Endodermal cell (in vitro differentiated cells): Measurements from ENCODE around the gene DDX27. TPM values are rescaled to one million over a fixed set of nuclear protein-coding genes. Genes with fewer than 3 reads are reported as not detected.
"Not testable (repeated sequence)": the region's sequence is repeated elsewhere in the genome, so short reads cannot be mapped to it uniquely, and the experiment has no call there.

Experiments
- DNase-seq: peaks from one replicate; pipeline ENCODE4 v3.0.0-alpha.2; 2017
- H3K27ac ChIP-seq: 2 replicates; pipeline ENCODE4 v1.5.1; 2013; ENCODE audit warnings: mild to moderate bottlenecking, low read depth, low read length, moderate library complexity
- H3K27me3 ChIP-seq: 2 replicates; pipeline ENCODE4 v1.6.1; 2013; ENCODE audit warnings: mild to moderate bottlenecking, low read length, moderate library complexity; ENCODE audit not compliant: insufficient read depth, control insufficient read depth, poor library complexity, severe bottlenecking
- H3K36me3 ChIP-seq: 2 replicates; pipeline ENCODE4 v1.7.0; 2013; ENCODE audit warnings: mild to moderate bottlenecking, low read length, moderate library complexity; ENCODE audit not compliant: control insufficient read depth, insufficient read depth
- H3K4me1 ChIP-seq: one replicate; pipeline ENCODE4 v1.7.0; 2013; ENCODE audit warnings: low read length; ENCODE audit not compliant: control insufficient read depth, insufficient read depth
- H3K4me3 ChIP-seq: 2 replicates; pipeline ENCODE4 v1.5.1; 2013; ENCODE audit warnings: mild to moderate bottlenecking, low read length, moderate library complexity
- H3K9ac ChIP-seq: 2 replicates; pipeline ENCODE4 v1.6.1; 2013; ENCODE audit warnings: mild to moderate bottlenecking, low read length, moderate library complexity; ENCODE audit not compliant: poor library complexity, severe bottlenecking; ENCODE audit errors: extremely low read depth
- H3K9me3 ChIP-seq: 2 replicates; pipeline ENCODE4 v1.6.1; 2013; ENCODE audit warnings: mild to moderate bottlenecking, low read length, moderate library complexity; ENCODE audit not compliant: control insufficient read depth
- H3K27ac Mint-ChIP-seq: 2 replicates; pipeline ENCODE4 v1.8.0; 2020; ENCODE audit warnings: mixed read lengths
- H3K27me3 Mint-ChIP-seq: 2 replicates; pipeline ENCODE4 v1.8.0; 2021; ENCODE audit warnings: mild to moderate bottlenecking, mixed read lengths; ENCODE audit not compliant: insufficient read depth
- H3K36me3 Mint-ChIP-seq: 2 replicates; pipeline ENCODE4 v1.8.0; 2020; ENCODE audit warnings: low read depth, mixed read lengths
- H3K4me1 Mint-ChIP-seq: 2 replicates; pipeline ENCODE4 v1.8.0; 2020; ENCODE audit warnings: mixed read lengths
- H3K4me3 Mint-ChIP-seq: 2 replicates; pipeline ENCODE4 v1.8.0; 2020; ENCODE audit warnings: mild to moderate bottlenecking, moderate library complexity, mixed read lengths
- H3K9me3 Mint-ChIP-seq: 2 replicates; pipeline ENCODE4 v1.8.0; 2020; ENCODE audit warnings: mild to moderate bottlenecking, mixed read lengths
- CTCF ChIP-seq: fragments of 200-600 bp; sonication (generic); conservative IDR thresholded peaks from 2 replicates; pipeline ENCODE4 v1.5.0; 2021; ENCODE audit warnings: antibody characterized with exemption, mild to moderate bottlenecking
- WGBS, 2 experiments: methylation state at CpG; one replicate each; pipeline versions ENCODE4 v1.1.5 to v1.1.7; 2013; ENCODE audit warnings: missing lambda C conversion rate in 2 of 2, mixed read lengths in 1 of 2; ENCODE audit not compliant: insufficient coverage in 1 of 2, insufficient read length in 1 of 2; 5-methylcytosine and 5-hydroxymethylcytosine counted together
- total RNA-seq, 2 donors: library from RNA; stranded (reverse); fragmentation: NEBNext Ultra II Directional in 1 of 2; extraction: Animal tissue kit (Norgen Biotek cat#: 25700) in 1 of 2; gene quantifications; 2 replicates in 1 of 2; 3 replicates in 1 of 2; pipeline ENCODE4 v1.2.1, GENCODE V29; 2021

Gene DDX27
- total RNA-seq, 2 donors from 2014 or later, result 40.4 to 45.2 TPM

DNA sequence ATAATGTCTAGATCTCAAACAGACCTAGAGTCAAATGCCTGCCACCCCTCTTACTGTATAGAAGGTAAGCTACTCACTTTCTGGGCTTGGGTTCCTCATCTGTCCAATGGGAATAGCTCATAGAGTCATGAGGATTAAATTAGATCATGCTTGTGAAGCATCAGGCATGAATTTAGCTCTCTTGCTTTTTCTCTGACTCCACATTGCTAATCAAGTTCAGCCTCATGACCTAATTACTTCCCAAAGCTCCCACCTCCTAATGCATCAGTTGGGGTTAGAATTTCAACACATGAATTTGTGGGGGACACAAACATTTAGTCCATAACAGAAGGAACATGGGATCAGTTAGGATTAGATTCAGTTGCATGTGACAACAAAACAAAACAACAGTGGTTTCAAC lies 4.6 kb upstream of the DDX27 start:
- Histone ChIP-seq H3K27ac (no peak overlapping the region), H3K27me3 (no peaks in the 10 kb centered on the region), H3K4me1 (no peaks in the 10 kb centered on the region), H3K36me3 (no peaks in the 10 kb centered on the region), H3K9me3 (peaks cover 7% of the 10 kb centered on the region), H3K9ac (no peak overlapping the region), H3K4me3 (no peak overlapping the region)
- H3K36me3 Mint-ChIP-seq, result peaks cover 2% of the 10 kb centered on the region
- peaks cover 6% of the 10 kb centered on the region for H3K4me1 Mint-ChIP-seq
- no peak overlapping the region for H3K27ac Mint-ChIP-seq
- no peak overlapping the region for H3K4me3 Mint-ChIP-seq
- TF ChIP-seq CTCF, result no peak
- no peak for DNase-seq
- H3K27me3 Mint-ChIP-seq, result peaks cover 7% of the 10 kb centered on the region
- H3K9me3 Mint-ChIP-seq, result peaks cover 8% of the 10 kb centered on the region

DNA sequence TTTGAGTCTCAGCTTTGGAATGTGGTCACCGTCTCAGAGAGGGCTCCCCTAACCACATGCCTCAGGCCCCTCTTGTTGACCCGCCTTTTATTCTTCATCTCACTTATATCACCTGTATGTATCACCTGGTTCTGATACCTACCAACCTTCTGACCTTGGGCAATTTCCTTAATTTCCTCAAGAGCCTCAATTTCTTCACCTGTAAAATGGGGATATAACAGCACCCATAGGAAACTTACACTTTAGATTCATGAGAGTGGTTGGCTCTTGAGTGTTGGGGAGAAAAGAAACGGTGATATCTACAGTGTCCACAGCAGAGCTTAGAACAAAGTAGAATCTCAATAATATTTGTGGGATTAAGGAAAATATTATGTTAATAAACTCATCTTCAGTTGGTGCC lies 4.0 kb upstream of the DDX27 start:
- Mint-ChIP-seq H3K4me1 (peaks cover 10% of the 10 kb centered on the region), H3K4me3 (no peak overlapping the region), H3K36me3 (peaks cover 2% of the 10 kb centered on the region), H3K27ac (no peak overlapping the region), H3K9me3 (peaks cover 5% of the 10 kb centered on the region), H3K27me3 (peaks cover 7% of the 10 kb centered on the region)
- TF ChIP-seq CTCF, result no peak
- no peak overlapping the region for H3K27ac ChIP-seq
- no peak overlapping the region for H3K9ac ChIP-seq
- 87 to 100% methylated on average over 3 of the region's 3 CpGs for WGBS, 2 experiments
- no peaks in the 10 kb centered on the region for H3K27me3 ChIP-seq
- H3K9me3 ChIP-seq, result peaks cover 4% of the 10 kb centered on the region
- no peaks in the 10 kb centered on the region for H3K4me1 ChIP-seq
- no peak for DNase-seq
- no peak overlapping the region for H3K4me3 ChIP-seq
- H3K36me3 ChIP-seq, result no peaks in the 10 kb centered on the region

GRCh38 chr20:49216991-49217578 lies 2.1 kb upstream of the DDX27 start:
- peaks cover 2% of the 10 kb centered on the region for H3K9me3 Mint-ChIP-seq
- no peaks in the 10 kb centered on the region for H3K9me3 ChIP-seq
- peak; percentile 93 for TF ChIP-seq CTCF
- peaks cover 10% of the 10 kb centered on the region for H3K36me3 ChIP-seq
- H3K4me3 ChIP-seq, result no peak overlapping the region
- peak; percentile 99 for DNase-seq
- peaks cover 7% of the 10 kb centered on the region for H3K27me3 Mint-ChIP-seq
- no peak overlapping the region for H3K9ac ChIP-seq
- no peak overlapping the region for H3K27ac ChIP-seq
- peak overlapping the region; percentile 74 for H3K27ac Mint-ChIP-seq
- peaks cover 11% of the 10 kb centered on the region for H3K4me1 Mint-ChIP-seq
- peak overlapping the region; percentile 25 for H3K4me3 Mint-ChIP-seq
- H3K4me1 ChIP-seq, result peaks cover 3% of the 10 kb centered on the region
- 10 to 34% methylated on average over 2 to 11 of the region's 11 CpGs for WGBS, 2 experiments
- peaks cover 12% of the 10 kb centered on the region for H3K36me3 Mint-ChIP-seq
- no peaks in the 10 kb centered on the region for H3K27me3 ChIP-seq

DNA sequence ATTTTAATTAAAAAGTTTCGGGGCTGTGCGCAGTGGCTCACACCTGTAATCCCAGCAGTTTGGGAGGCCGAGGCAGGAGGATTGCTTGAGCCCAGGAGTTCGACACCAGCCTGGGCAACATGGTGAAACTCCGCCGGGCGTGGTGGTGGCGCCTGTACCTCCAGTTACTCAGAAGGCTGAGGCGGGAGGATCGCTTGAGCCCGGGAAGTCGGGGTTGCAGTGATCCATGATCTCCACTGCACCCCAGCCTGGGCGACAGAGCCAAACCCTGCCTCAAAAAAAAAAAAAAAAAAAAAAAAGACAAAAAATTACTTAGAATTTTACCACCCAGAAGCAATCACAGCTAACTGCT lies 501 bp upstream of the DDX27 start:
- WGBS, 2 experiments, result 67 to 96% methylated on average over 7 to 13 of the region's 13 CpGs
- H3K9me3 ChIP-seq, H3K4me1 ChIP-seq, H3K27me3 ChIP-seq, H3K27me3 Mint-ChIP-seq, H3K9me3 Mint-ChIP-seq: not testable (repeated sequence)
- Mint-ChIP-seq H3K27ac (peak overlapping the region; percentile 93), H3K4me3 (peak overlapping the region; percentile 84), H3K4me1 (peaks cover 11% of the 10 kb centered on the region), H3K36me3 (peaks cover 20% of the 10 kb centered on the region)
- peak; percentile 62 for DNase-seq
- H3K27ac ChIP-seq, result peak overlapping the region; percentile 39
- H3K4me3 ChIP-seq, result peak overlapping the region; percentile 97
- peaks cover 22% of the 10 kb centered on the region for H3K36me3 ChIP-seq
- H3K9ac ChIP-seq, result peak overlapping the region; percentile 83
